ENCODE results near the gene TRHDE. TPM values are rescaled to one million over a fixed set of nuclear protein-coding genes. Genes with fewer than 3 reads are reported as not detected.

TRHDE gene
- total RNA-seq, 1 donor from 2014 or later: 34.9 TPM

DNA sequence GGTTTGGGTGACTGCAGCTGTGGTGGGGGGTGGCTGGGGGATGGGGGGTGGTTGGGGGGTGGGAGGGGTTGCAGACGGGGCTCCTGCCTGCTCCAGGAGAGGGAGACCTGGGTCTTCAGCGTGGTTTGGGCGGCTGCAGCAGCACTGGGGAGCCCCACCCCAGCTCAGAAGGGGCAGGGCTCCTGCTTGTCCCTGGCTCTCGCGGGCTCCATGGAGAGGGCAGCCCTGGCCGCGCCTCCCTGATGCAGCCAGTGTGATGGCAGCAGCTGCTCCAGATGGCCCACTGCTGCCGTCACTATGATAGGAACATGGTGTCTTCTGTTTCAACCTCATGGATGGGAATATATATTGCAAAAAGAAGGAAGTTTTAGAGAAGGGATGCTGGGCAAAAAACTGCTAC is 22.9 kb downstream of the TRHDE start:
- DNase-seq (ENCODE audit: extremely low spot score in 2 of 2): no peak
- Histone ChIP-seq H3K9me3 (no peaks in the 10 kb centered on the region), H3K27me3 (no peaks in the 10 kb centered on the region), H3K4me3 (no peak overlapping the region), H3K36me3 (no peaks in the 10 kb centered on the region), H3K27ac (no peak overlapping the region), H3K4me1 (no peaks in the 10 kb centered on the region)
- intact Hi-C loops (cut with DNase I): no loop called here
- TF ChIP-seq POLR2AphosphoS5 (IDR thresholded peaks at IDR 0.05; ENCODE audit: insufficient read depth in 1 of 2, low read depth in 1 of 2) (no peak), POLR2A (IDR thresholded peaks at IDR 0.05) (no peak), CTCF (IDR thresholded peaks at IDR 0.05) (no peak)

DNA sequence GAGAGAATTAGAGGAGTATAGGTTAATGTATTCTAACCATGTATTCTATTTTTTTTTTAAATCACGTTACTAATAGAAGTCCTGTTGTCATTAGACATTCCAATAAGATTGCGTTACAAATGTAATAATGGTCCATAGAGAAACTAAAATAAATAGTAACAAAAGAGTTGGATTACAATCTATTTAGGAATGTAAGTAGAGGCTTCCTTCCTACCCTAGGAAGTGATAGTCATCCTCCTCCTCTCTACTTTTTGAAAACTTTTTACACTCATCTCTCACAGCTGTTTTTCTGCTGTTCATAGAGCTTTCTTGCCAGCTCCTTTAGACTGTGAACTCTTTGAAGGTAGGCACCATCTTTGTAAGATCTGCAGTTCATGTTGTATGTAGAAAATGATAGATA is 23.6 kb downstream of the TRHDE start:
- no peaks in the 10 kb centered on the region for H3K27me3 ChIP-seq
- DNase-seq (ENCODE audit: extremely low spot score in 2 of 2): no peak
- H3K4me3 ChIP-seq: no peak overlapping the region
- no peak for TF ChIP-seq CTCF (IDR thresholded peaks at IDR 0.05)
- TF ChIP-seq POLR2AphosphoS5 (IDR thresholded peaks at IDR 0.05; ENCODE audit: insufficient read depth in 1 of 2, low read depth in 1 of 2): no peak
- no peak for TF ChIP-seq POLR2A (IDR thresholded peaks at IDR 0.05)
- intact Hi-C loops (cut with DNase I): no loop called here
- H3K27ac ChIP-seq: no peak overlapping the region
- H3K4me1 ChIP-seq: no peaks in the 10 kb centered on the region
- H3K9me3 ChIP-seq: no peaks in the 10 kb centered on the region
- no peaks in the 10 kb centered on the region for H3K36me3 ChIP-seq

- no peaks in the 10 kb centered on the region for H3K36me3 ChIP-seq
- intact Hi-C loops (cut with DNase I): no loop called here
- no peaks in the 10 kb centered on the region for H3K27me3 ChIP-seq
- H3K4me1 ChIP-seq: no peaks in the 10 kb centered on the region
- no peak overlapping the region for H3K27ac ChIP-seq
- no peak for DNase-seq (ENCODE audit: extremely low spot score in 2 of 2)
- TF ChIP-seq POLR2AphosphoS5 (IDR thresholded peaks at IDR 0.05; ENCODE audit: insufficient read depth in 1 of 2, low read depth in 1 of 2) (no peak), CTCF (IDR thresholded peaks at IDR 0.05) (no peak), POLR2A (IDR thresholded peaks at IDR 0.05) (no peak)
- H3K4me3 ChIP-seq: no peak overlapping the region
- H3K9me3 ChIP-seq: no peaks in the 10 kb centered on the region
These were observed 24.2 kb downstream of the TRHDE start for GRCh38 chr12:72296389-72296788.

DNA sequence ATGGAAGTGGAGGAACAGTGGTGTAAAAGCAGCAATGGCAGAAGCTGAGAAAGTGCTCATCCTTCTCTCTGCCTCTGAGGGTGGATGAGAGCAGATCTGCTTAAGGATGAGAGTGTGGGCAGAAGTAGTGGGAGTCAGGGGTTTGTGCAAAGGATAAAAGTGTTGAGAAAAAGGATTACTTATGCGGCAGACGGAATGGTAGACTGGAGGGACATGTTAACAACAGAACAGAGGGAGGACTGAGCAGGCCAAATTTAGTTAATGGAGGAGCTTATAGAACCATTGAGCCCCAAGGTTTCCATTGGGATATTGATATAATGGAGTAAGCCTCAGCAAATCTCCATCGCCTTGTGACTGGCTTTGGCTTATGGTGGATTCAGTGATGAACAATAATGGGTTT is 25.5 kb downstream of the TRHDE start:
- no peak overlapping the region for H3K4me3 ChIP-seq
- H3K36me3 ChIP-seq: no peaks in the 10 kb centered on the region
- no peaks in the 10 kb centered on the region for H3K9me3 ChIP-seq
- H3K27ac ChIP-seq: no peak overlapping the region
- intact Hi-C loops (cut with DNase I): no loop called here
- DNase-seq (ENCODE audit: extremely low spot score in 2 of 2): no peak
- no peaks in the 10 kb centered on the region for H3K4me1 ChIP-seq
- H3K27me3 ChIP-seq: no peaks in the 10 kb centered on the region
- TF ChIP-seq POLR2AphosphoS5 (IDR thresholded peaks at IDR 0.05; ENCODE audit: insufficient read depth in 1 of 2, low read depth in 1 of 2): no peak
- no peak for TF ChIP-seq POLR2A (IDR thresholded peaks at IDR 0.05)
- no peak for TF ChIP-seq CTCF (IDR thresholded peaks at IDR 0.05)

DNA sequence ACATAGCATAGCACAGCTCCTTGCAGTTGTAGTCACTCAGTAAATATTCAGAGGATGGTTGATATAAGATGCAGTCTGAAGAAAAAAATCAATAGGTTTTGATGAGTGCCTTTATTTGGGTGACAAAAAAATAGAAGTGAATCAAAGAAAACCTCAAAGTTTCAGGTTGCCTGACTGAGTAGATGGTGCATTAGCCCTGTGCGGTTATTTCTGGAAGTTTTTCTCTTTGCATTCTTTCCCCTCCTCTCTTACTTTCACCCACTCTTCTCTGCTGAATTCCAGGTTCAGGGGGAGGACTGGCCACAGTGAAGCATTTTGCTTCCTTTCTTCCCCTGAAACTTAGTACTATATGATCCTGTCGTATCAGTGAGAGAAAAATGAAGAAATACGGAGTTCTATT is 28.6 kb downstream of the TRHDE start:
- no peak for DNase-seq (ENCODE audit: extremely low spot score in 2 of 2)
- Histone ChIP-seq H3K27ac (no peak overlapping the region), H3K9me3 (no peaks in the 10 kb centered on the region), H3K4me3 (no peak overlapping the region), H3K4me1 (no peaks in the 10 kb centered on the region), H3K36me3 (no peaks in the 10 kb centered on the region), H3K27me3 (no peaks in the 10 kb centered on the region)
- intact Hi-C loops (cut with DNase I): no loop called here
- TF ChIP-seq POLR2AphosphoS5 (IDR thresholded peaks at IDR 0.05; ENCODE audit: insufficient read depth in 1 of 2, low read depth in 1 of 2): no peak
- TF ChIP-seq CTCF (IDR thresholded peaks at IDR 0.05): no peak
- no peak for TF ChIP-seq POLR2A (IDR thresholded peaks at IDR 0.05)

All from vagina (tissue), 2 donors.